Type B pancreatic cell (in vitro differentiated cells): ENCODE results near the gene IL6R. TPM values are rescaled to one million over a fixed set of nuclear protein-coding genes. Genes with fewer than 3 reads are reported as not detected.

Source experiments
- DNase-seq: peaks from one replicate; pipeline ENCODE4 v3.0.0; 2021; ENCODE audit warnings: mixed read lengths; ENCODE audit not compliant: unreplicated experiment; ENCODE audit errors: extremely low spot score
- H3K27ac Mint-ChIP-seq: 2 replicates; pipeline ENCODE4 v1.8.0; 2021; ENCODE audit warnings: mild to moderate bottlenecking, mixed read lengths
- H3K27me3 Mint-ChIP-seq: 2 replicates; pipeline ENCODE4 v1.8.0; 2021; ENCODE audit warnings: mixed read lengths
- H3K36me3 Mint-ChIP-seq: 2 replicates; pipeline ENCODE4 v1.8.0; 2021; ENCODE audit warnings: mixed read lengths
- H3K4me1 Mint-ChIP-seq: one replicate; pipeline ENCODE4 v1.8.0; 2021; ENCODE audit warnings: mixed read lengths; ENCODE audit not compliant: unreplicated experiment
- H3K4me3 Mint-ChIP-seq: 2 replicates; pipeline ENCODE4 v1.8.0; 2021; ENCODE audit warnings: mild to moderate bottlenecking, mixed read lengths
- H3K9me3 Mint-ChIP-seq: 2 replicates; pipeline ENCODE4 v1.8.0; 2021; ENCODE audit warnings: mixed read lengths
- total RNA-seq: library from RNA; stranded (reverse); gene quantifications from 2 replicates; pipeline ENCODE4 v1.2.1, GENCODE V29; 2021; ENCODE audit warnings: low replicate concordance
- TF ChIP-seq, protein P1 (sequence below): fragments of 200-600 bp; sonication (generic); conservative IDR thresholded peaks from 2 replicates; pipeline ENCODE4 v1.5.0; 2021; ENCODE audit warnings: antibody characterized with exemption, mild to moderate bottlenecking

The IL6R gene
- total RNA-seq, 1 donor from 2014 or later = 12.5 TPM

DNA sequence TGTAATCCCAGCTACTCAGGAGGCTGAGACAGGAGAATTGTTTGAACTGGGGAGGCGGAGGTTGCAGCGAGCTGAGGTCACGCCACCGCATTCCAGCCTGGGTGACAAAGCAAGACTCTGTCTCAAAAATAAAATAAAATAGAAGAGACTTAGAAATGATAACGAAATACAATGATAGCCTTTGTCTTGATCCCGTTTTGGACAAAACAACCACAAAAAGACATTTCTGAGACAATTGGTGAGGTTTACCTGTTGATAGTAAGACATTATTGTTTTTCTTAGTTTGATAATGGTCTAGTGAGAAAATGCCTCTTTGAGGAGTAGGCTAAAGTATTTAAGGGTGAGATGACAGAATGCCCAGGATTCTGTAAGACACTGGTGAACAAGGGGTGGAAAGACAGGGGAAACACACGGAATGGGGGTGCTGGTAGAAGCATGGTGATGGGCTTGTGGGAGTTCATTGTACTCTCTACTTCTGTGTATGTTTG, 109.0 kb downstream of the IL6R start:
- no peaks in the 10 kb centered on the region for H3K36me3 Mint-ChIP-seq
- H3K9me3 Mint-ChIP-seq = no peaks in the 10 kb centered on the region
- H3K27ac Mint-ChIP-seq = no peak overlapping the region
- no peak for DNase-seq
- no peak overlapping the region for H3K4me3 Mint-ChIP-seq
- no peaks in the 10 kb centered on the region for H3K4me1 Mint-ChIP-seq
- TF ChIP-seq, protein P1, sequence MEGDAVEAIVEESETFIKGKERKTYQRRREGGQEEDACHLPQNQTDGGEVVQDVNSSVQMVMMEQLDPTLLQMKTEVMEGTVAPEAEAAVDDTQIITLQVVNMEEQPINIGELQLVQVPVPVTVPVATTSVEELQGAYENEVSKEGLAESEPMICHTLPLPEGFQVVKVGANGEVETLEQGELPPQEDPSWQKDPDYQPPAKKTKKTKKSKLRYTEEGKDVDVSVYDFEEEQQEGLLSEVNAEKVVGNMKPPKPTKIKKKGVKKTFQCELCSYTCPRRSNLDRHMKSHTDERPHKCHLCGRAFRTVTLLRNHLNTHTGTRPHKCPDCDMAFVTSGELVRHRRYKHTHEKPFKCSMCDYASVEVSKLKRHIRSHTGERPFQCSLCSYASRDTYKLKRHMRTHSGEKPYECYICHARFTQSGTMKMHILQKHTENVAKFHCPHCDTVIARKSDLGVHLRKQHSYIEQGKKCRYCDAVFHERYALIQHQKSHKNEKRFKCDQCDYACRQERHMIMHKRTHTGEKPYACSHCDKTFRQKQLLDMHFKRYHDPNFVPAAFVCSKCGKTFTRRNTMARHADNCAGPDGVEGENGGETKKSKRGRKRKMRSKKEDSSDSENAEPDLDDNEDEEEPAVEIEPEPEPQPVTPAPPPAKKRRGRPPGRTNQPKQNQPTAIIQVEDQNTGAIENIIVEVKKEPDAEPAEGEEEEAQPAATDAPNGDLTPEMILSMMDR = no peak
- peaks cover 46% of the 10 kb centered on the region for H3K27me3 Mint-ChIP-seq

DNA sequence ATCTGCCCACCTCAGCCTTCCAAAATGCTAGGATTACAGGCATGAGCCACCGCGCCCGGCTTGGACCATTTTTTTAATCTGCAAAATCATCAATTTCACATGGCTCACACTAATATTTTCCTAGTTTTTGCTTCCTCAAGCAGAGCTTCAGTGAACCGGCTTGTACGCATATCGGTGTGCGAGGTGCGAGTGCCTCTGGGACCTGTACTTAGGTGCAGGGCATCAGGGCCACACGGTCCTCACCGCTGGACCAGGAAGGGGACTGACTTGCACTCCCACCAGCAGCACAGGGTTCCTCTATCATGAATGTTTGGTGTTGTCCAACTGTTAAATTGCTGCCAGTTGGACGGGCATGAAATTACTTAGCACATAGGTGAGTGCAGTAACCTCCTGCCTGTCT, 112.5 kb downstream of the IL6R start:
- Mint-ChIP-seq H3K4me3 (no peak overlapping the region), H3K9me3 (no peaks in the 10 kb centered on the region), H3K27me3 (peaks cover 51% of the 10 kb centered on the region), H3K27ac (no peak overlapping the region), H3K36me3 (no peaks in the 10 kb centered on the region), H3K4me1 (peaks cover 6% of the 10 kb centered on the region)
- TF ChIP-seq, protein P1 = no peak
- DNase-seq = no peak

Other genes with a start within 250 kb of the IL6R start
- 263 and 371 TPM in 2 replicates for gene TPM3, start 213.2 kb upstream of the IL6R start, total RNA-seq
- not detected in 2 replicates for gene CFAP141, start 199.0 kb upstream of the IL6R start, total RNA-seq
- gene UBAP2L, start 184.4 kb upstream of the IL6R start, total RNA-seq = 188 and 216 TPM in 2 replicates
- gene HAX1, start 132.7 kb upstream of the IL6R start, total RNA-seq = 62.2 and 70.0 TPM in 2 replicates
- 0.12 and 0.27 TPM in 2 replicates for gene AQP10, start 84.2 kb upstream of the IL6R start, total RNA-seq
- 11.5 and 39.5 TPM in 2 replicates for gene ATP8B2, start 79.8 kb upstream of the IL6R start, total RNA-seq
- gene TDRD10, start 96.9 kb downstream of the IL6R start, total RNA-seq = not detected in 2 replicates
- 0.17 and 0.27 TPM in 2 replicates for gene SHE, start 97.1 kb downstream of the IL6R start, total RNA-seq
- gene UBE2Q1, start 153.3 kb downstream of the IL6R start, total RNA-seq = 69.1 and 73.9 TPM in 2 replicates
- 4.2 and 4.6 TPM in 2 replicates for gene CHRNB2, start 162.4 kb downstream of the IL6R start, total RNA-seq
- 180 and 184 TPM in 2 replicates for gene ADAR, start 202.8 kb downstream of the IL6R start, total RNA-seq